Medulla oblongata (tissue), 1 donor: ENCODE measurements around the gene ARHGEF37.

Source experiments
- DNase-seq: peaks from one replicate; pipeline ENCODE4 v3.0.0-alpha.2; 2015; ENCODE audit errors: extremely low spot score

The ARHGEF37 gene

GRCh38 chr5:149603210-149603609, 21.9 kb downstream of the ARHGEF37 start:
- no peak for DNase-seq

- no peak for DNase-seq
Measured at GRCh38 chr5:149603920-149604319, 22.6 kb downstream of the ARHGEF37 start.

GRCh38 chr5:149604321-149604720, 23.0 kb downstream of the ARHGEF37 start:
- DNase-seq = no peak

GRCh38 chr5:149605354-149605997, 24.2 kb downstream of the ARHGEF37 start:
- no peak for DNase-seq

GRCh38 chr5:149605998-149606724, 24.9 kb downstream of the ARHGEF37 start:
- DNase-seq = no peak

- DNase-seq = no peak
Measured at GRCh38 chr5:149608936-149609545, 27.7 kb downstream of the ARHGEF37 start.

- no peak for DNase-seq
Measured at GRCh38 chr5:149609640-149610219, 28.4 kb downstream of the ARHGEF37 start.

GRCh38 chr5:149610589-149611255, 29.4 kb downstream of the ARHGEF37 start:
- no peak for DNase-seq

GRCh38 chr5:149611326-149611725, 30.0 kb downstream of the ARHGEF37 start:
- no peak for DNase-seq

- no peak for DNase-seq
Measured at GRCh38 chr5:149614034-149614907, 33.0 kb downstream of the ARHGEF37 start.

GRCh38 chr5:149615976-149616375, 34.7 kb downstream of the ARHGEF37 start:
- DNase-seq = no peak

- no peak for DNase-seq
Measured at GRCh38 chr5:149616727-149617285, 35.5 kb downstream of the ARHGEF37 start.

GRCh38 chr5:149617760-149618306, 36.5 kb downstream of the ARHGEF37 start:
- DNase-seq = no peak

GRCh38 chr5:149618581-149619248, 37.4 kb downstream of the ARHGEF37 start:
- DNase-seq = peak; percentile 68

GRCh38 chr5:149621415-149622098, 40.3 kb downstream of the ARHGEF37 start:
- DNase-seq = no peak

- DNase-seq = no peak
Measured at GRCh38 chr5:149622466-149622865, 41.2 kb downstream of the ARHGEF37 start.

- DNase-seq = no peak
Measured at GRCh38 chr5:149623473-149623872, 42.2 kb downstream of the ARHGEF37 start.

- no peak for DNase-seq
Measured at GRCh38 chr5:149627070-149627469, 45.8 kb downstream of the ARHGEF37 start.

GRCh38 chr5:149628221-149628620, 46.9 kb downstream of the ARHGEF37 start:
- DNase-seq = no peak
